Left cardiac atrium (tissue), 4 donors: ENCODE results near the gene CHD2. TPM values are rescaled to one million over a fixed set of nuclear protein-coding genes. Genes with fewer than 3 reads are reported as not detected.
"Not testable (repeated sequence)": the region's sequence is repeated elsewhere in the genome, so short reads cannot be mapped to it uniquely, and the experiment has no call there.

Source experiments
- ATAC-seq, 2 donors: fragments of 200-7000 bp; cut with Tn5 transposase; one replicate each; pipeline ENCODE4 v1.9.1; 2020; ENCODE audit warnings: mild to moderate bottlenecking in 2 of 2, moderate library complexity in 2 of 2
- DNase-seq: peaks from one replicate; pipeline ENCODE4 v3.0.0-alpha.2; 2020
- intact Hi-C, 2 donors: fragments of 100-400 bp; cut with DNase I; formaldehyde crosslinking; loops; one replicate each; pipeline versions ENCODE4 v1.14.1 to v1.15.1; 2022 to 2023
- total RNA-seq, 2 donors: library from RNA; stranded (reverse); fragmentation: NEBNext Ultra II Directional; extraction: Animal tissue kit (Norgen Biotek cat#: 25700); gene quantifications; one replicate each; pipeline ENCODE4 v1.2.1, GENCODE V29; 2021
- donor health status: DM: no; HTN: yes; CAD: no.
- donor health status: DM: no; HTN: yes; CAD: no; lungs with severe emphysema.
- donor health status: DM: yes; HTN: yes; CAD: no.
- donor health status: Dilated cardiomyopathy.

CHD2 gene
- total RNA-seq, 2 donors from 2014 or later: 59.8 to 63.2 TPM

- DNase-seq (no peak), ATAC-seq (no peak)
- intact Hi-C loops: no loop called here
Observed at GRCh38 chr15:93048426-93048721, 148.2 kb downstream of the CHD2 start.

GRCh38 chr15:93048759-93049161, 148.6 kb downstream of the CHD2 start:
- intact Hi-C loops: no loop called here
- no peak for DNase-seq
- no peak for ATAC-seq

GRCh38 chr15:93049233-93049632, 149.1 kb downstream of the CHD2 start:
- ATAC-seq (no peak), DNase-seq (no peak)
- intact Hi-C loops: no loop called here

- intact Hi-C loops: no loop called here
- no peak for ATAC-seq
- DNase-seq: no peak
Observed at GRCh38 chr15:93049914-93050578, 149.9 kb downstream of the CHD2 start.

GRCh38 chr15:93050648-93051047, 150.5 kb downstream of the CHD2 start:
- intact Hi-C loops: no loop called here
- DNase-seq (no peak), ATAC-seq (no peak)

- ATAC-seq (no peak), DNase-seq (no peak)
- intact Hi-C loops: no loop called here
Observed at GRCh38 chr15:93051236-93052089, 151.3 kb downstream of the CHD2 start.

- DNase-seq: no peak
- no peak for ATAC-seq
- intact Hi-C loops: no loop called here
Observed at GRCh38 chr15:93052090-93052879, 152.2 kb downstream of the CHD2 start.

- intact Hi-C loops: no loop called here
- no peak for ATAC-seq
- no peak for DNase-seq
Observed at GRCh38 chr15:93055211-93055610, 155.1 kb downstream of the CHD2 start.

- ATAC-seq (no peak), DNase-seq (no peak)
- intact Hi-C loops: no loop called here
Observed at GRCh38 chr15:93056836-93057235, 156.7 kb downstream of the CHD2 start.

GRCh38 chr15:93057618-93058017, 157.5 kb downstream of the CHD2 start:
- DNase-seq (no peak), ATAC-seq (no peak)
- intact Hi-C loops: no loop called here

GRCh38 chr15:93058128-93058527, 158.0 kb downstream of the CHD2 start:
- intact Hi-C loops: no loop called here
- ATAC-seq (no peak), DNase-seq (no peak)

- ATAC-seq (no peak), DNase-seq (no peak)
- intact Hi-C loops: no loop called here
Observed at GRCh38 chr15:93058904-93059427, 158.8 kb downstream of the CHD2 start.

- DNase-seq: no peak
- no peak for ATAC-seq
- intact Hi-C loops: no loop called here
Observed at GRCh38 chr15:93059442-93059841, 159.3 kb downstream of the CHD2 start.

- no peak for ATAC-seq
- no peak for DNase-seq
- intact Hi-C loops: no loop called here
Observed at GRCh38 chr15:93060336-93061248, 160.5 kb downstream of the CHD2 start.

- intact Hi-C loops, DNase-seq: not testable (repeated sequence)
- ATAC-seq: peak; percentile 29
Observed at GRCh38 chr15:93062628-93063261, 162.6 kb downstream of the CHD2 start.

- intact Hi-C loops: no loop called here
- DNase-seq (no peak), ATAC-seq (peak; percentile 7 to 9)
Observed at GRCh38 chr15:93063262-93063671, 163.1 kb downstream of the CHD2 start.

GRCh38 chr15:93063796-93064690, 163.9 kb downstream of the CHD2 start:
- ATAC-seq (no peak), DNase-seq (no peak)
- intact Hi-C loops: no loop called here
